ENCODE data around the gene HNRNPCL1.
"Not testable (repeated sequence)": the region's sequence is repeated elsewhere in the genome, so short reads cannot be mapped to it uniquely, and the experiment has no call there.

The HNRNPCL1 gene

GRCh38 chr1:12819061-12819460 lies 29.5 kb downstream of the HNRNPCL1 start:
- not testable (repeated sequence) for H3K27me3 ChIP-seq (ENCODE audit: low read depth, low read length); H3K79me2 ChIP-seq (ENCODE audit: low read length); H4K20me1 ChIP-seq (ENCODE audit: insufficient read depth, low read length); H2AFZ ChIP-seq (ENCODE audit: low read depth, low read length); H3K9me3 ChIP-seq (ENCODE audit: insufficient read depth, low read length); H3K36me3 ChIP-seq (replicated peaks; ENCODE audit: low read depth, low read length); H3K9ac ChIP-seq (ENCODE audit: low read length); H3K27ac ChIP-seq (ENCODE audit: low read length); H3K4me1 ChIP-seq (ENCODE audit: low read length); H3K4me2 ChIP-seq (ENCODE audit: low read length); H3K4me3 ChIP-seq (ENCODE audit: low read length)

- no peaks in the 10 kb centered on the region for H3K4me1 ChIP-seq (ENCODE audit: low read length)
- TF ChIP-seq EZH2phosphoT487 (IDR thresholded peaks at IDR 0.05; ENCODE audit: low read depth) = no peak
- TF ChIP-seq, protein P1, sequence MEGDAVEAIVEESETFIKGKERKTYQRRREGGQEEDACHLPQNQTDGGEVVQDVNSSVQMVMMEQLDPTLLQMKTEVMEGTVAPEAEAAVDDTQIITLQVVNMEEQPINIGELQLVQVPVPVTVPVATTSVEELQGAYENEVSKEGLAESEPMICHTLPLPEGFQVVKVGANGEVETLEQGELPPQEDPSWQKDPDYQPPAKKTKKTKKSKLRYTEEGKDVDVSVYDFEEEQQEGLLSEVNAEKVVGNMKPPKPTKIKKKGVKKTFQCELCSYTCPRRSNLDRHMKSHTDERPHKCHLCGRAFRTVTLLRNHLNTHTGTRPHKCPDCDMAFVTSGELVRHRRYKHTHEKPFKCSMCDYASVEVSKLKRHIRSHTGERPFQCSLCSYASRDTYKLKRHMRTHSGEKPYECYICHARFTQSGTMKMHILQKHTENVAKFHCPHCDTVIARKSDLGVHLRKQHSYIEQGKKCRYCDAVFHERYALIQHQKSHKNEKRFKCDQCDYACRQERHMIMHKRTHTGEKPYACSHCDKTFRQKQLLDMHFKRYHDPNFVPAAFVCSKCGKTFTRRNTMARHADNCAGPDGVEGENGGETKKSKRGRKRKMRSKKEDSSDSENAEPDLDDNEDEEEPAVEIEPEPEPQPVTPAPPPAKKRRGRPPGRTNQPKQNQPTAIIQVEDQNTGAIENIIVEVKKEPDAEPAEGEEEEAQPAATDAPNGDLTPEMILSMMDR (IDR thresholded peaks at IDR 0.05; ENCODE audit: low read depth, low read length) = no peak
- H2AFZ ChIP-seq (ENCODE audit: low read depth, low read length) = no peak overlapping the region
- no peaks in the 10 kb centered on the region for H4K20me1 ChIP-seq (ENCODE audit: insufficient read depth, low read length)
- H3K4me2 ChIP-seq (ENCODE audit: low read length) = no peak overlapping the region
- no peaks in the 10 kb centered on the region for H3K27me3 ChIP-seq (ENCODE audit: low read depth, low read length)
- no peak overlapping the region for H3K9ac ChIP-seq (ENCODE audit: low read length)
- H3K27ac ChIP-seq (ENCODE audit: low read length) = no peak overlapping the region
- H3K36me3 ChIP-seq (replicated peaks; ENCODE audit: low read depth, low read length) = no peaks in the 10 kb centered on the region
- no peaks in the 10 kb centered on the region for H3K79me2 ChIP-seq (ENCODE audit: low read length)
- no peak overlapping the region for H3K4me3 ChIP-seq (ENCODE audit: low read length)
- no peaks in the 10 kb centered on the region for H3K9me3 ChIP-seq (ENCODE audit: insufficient read depth, low read length)
Measured at GRCh38 chr1:12811409-12811784, 37.1 kb downstream of the HNRNPCL1 start.

GRCh38 chr1:12810691-12811408 lies 37.7 kb downstream of the HNRNPCL1 start:
- H3K9ac ChIP-seq (ENCODE audit: low read length) = no peak overlapping the region
- H3K4me2 ChIP-seq (ENCODE audit: low read length) = no peak overlapping the region
- no peak overlapping the region for H2AFZ ChIP-seq (ENCODE audit: low read depth, low read length)
- H3K27ac ChIP-seq (ENCODE audit: low read length) = no peak overlapping the region
- no peak for TF ChIP-seq EZH2phosphoT487 (IDR thresholded peaks at IDR 0.05; ENCODE audit: low read depth)
- TF ChIP-seq, protein P1 (IDR thresholded peaks at IDR 0.05; ENCODE audit: low read depth, low read length) = no peak
- H3K9me3 ChIP-seq (ENCODE audit: insufficient read depth, low read length) = no peaks in the 10 kb centered on the region
- H4K20me1 ChIP-seq (ENCODE audit: insufficient read depth, low read length) = no peaks in the 10 kb centered on the region
- no peaks in the 10 kb centered on the region for H3K36me3 ChIP-seq (replicated peaks; ENCODE audit: low read depth, low read length)
- no peaks in the 10 kb centered on the region for H3K27me3 ChIP-seq (ENCODE audit: low read depth, low read length)
- no peak overlapping the region for H3K4me3 ChIP-seq (ENCODE audit: low read length)
- no peaks in the 10 kb centered on the region for H3K4me1 ChIP-seq (ENCODE audit: low read length)
- no peaks in the 10 kb centered on the region for H3K79me2 ChIP-seq (ENCODE audit: low read length)

- H3K9me3 ChIP-seq (ENCODE audit: insufficient read depth, low read length) = no peaks in the 10 kb centered on the region
- H3K27ac ChIP-seq (ENCODE audit: low read length) = no peak overlapping the region
- no peaks in the 10 kb centered on the region for H3K36me3 ChIP-seq (replicated peaks; ENCODE audit: low read depth, low read length)
- H4K20me1 ChIP-seq (ENCODE audit: insufficient read depth, low read length) = no peaks in the 10 kb centered on the region
- H3K4me1 ChIP-seq (ENCODE audit: low read length) = no peaks in the 10 kb centered on the region
- no peaks in the 10 kb centered on the region for H3K27me3 ChIP-seq (ENCODE audit: low read depth, low read length)
- no peak overlapping the region for H3K4me3 ChIP-seq (ENCODE audit: low read length)
- no peak overlapping the region for H3K9ac ChIP-seq (ENCODE audit: low read length)
- H3K79me2 ChIP-seq (ENCODE audit: low read length) = no peaks in the 10 kb centered on the region
- no peak overlapping the region for H3K4me2 ChIP-seq (ENCODE audit: low read length)
- H2AFZ ChIP-seq (ENCODE audit: low read depth, low read length) = no peak overlapping the region
- no peak for TF ChIP-seq EZH2phosphoT487 (IDR thresholded peaks at IDR 0.05; ENCODE audit: low read depth)
- TF ChIP-seq, protein P1 (IDR thresholded peaks at IDR 0.05; ENCODE audit: low read depth, low read length) = no peak
Measured at GRCh38 chr1:12809933-12810332, 38.6 kb downstream of the HNRNPCL1 start.

All from OCI-LY3 (cell line).